K562 (cell line): ENCODE measurements around the gene TANC1. TPM values are rescaled to one million over a fixed set of nuclear protein-coding genes. Genes with fewer than 3 reads are reported as not detected.

Experiments
- ATAC-seq: fragments of 200-7000 bp; cut with Tn5 transposase; 3 replicates; pipeline ENCODE4 v1.9.1; 2020; ENCODE audit warnings: moderate library complexity
- BruUV-seq: library from RNA; stranded (reverse); fragments of 400-500 nt; replicated peaks from 2 replicates; lab custom pipeline; 2021; lab: Mats Ljungman, UMichigan
- CTCF ChIA-PET: fragments of 300-600 bp; formaldehyde crosslinking; extraction: SDS; loops from one replicate; lab custom pipeline; 2021; ENCODE audit warnings: low intra/inter-chr PET ratio; lab: Yijun Ruan, JAX
- POLR2A ChIA-PET: fragments of 300-600, 350-650 bp; sonication (Branson Sonifier 250); formaldehyde crosslinking; extraction: SDS; loops from one replicate; lab custom pipeline; 2021; ENCODE audit warnings: antibody characterized with exemption, inconsistent platforms; lab: Yijun Ruan, JAX
- DNase-seq, 4 experiments: peaks; one replicate each; pipeline versions ENCODE4 v3.0.0 to v3.0.0-alpha.2; 2011 to 2018; ENCODE audit warnings: low spot score in 3 of 4, mixed read lengths in 3 of 4; ENCODE audit errors: extremely low read depth in 1 of 4
- FAIRE-seq: peaks from 2 replicates; lab custom pipeline; 2011; peaks lifted over from hg19 to GRCh38; lab: Jason Lieb, UNC
- H2AFZ ChIP-seq: 2 replicates; pipeline ENCODE4 v1.6.0; 2011; ENCODE audit warnings: low read depth, low read length, control low read depth, inconsistent platforms
- H3K27ac ChIP-seq: fragments of 200-600 bp; 3 replicates; pipeline ENCODE4 v1.8.0; 2011; ENCODE audit warnings: low read depth, mild to moderate bottlenecking, control low read depth, inconsistent platforms, low read length, moderate library complexity, mixed read lengths; ENCODE audit errors: extremely low read depth
- H3K27me3 ChIP-seq, 2 experiments: fragments of 300-600 bp in 1 of 2; 2 replicates in 1 of 2; 3 replicates in 1 of 2; pipeline versions ENCODE4 v1.6.0 to v1.8.0; 2011; ENCODE audit warnings: inconsistent platforms in 2 of 2, low read length in 2 of 2, mild to moderate bottlenecking in 1 of 2, mixed read lengths in 1 of 2, moderate library complexity in 1 of 2; ENCODE audit not compliant: control insufficient read depth in 2 of 2, insufficient read depth in 2 of 2
- H3K36me3 ChIP-seq: fragments of 300-600 bp; 3 replicates; pipeline ENCODE4 v1.8.0; 2011; ENCODE audit warnings: mild to moderate bottlenecking, low read length, inconsistent platforms; ENCODE audit not compliant: control insufficient read depth, insufficient read depth
- H3K4me1 ChIP-seq, 2 experiments: fragments of 200-600 bp in 1 of 2; replicated peaks in 1 of 2; 2 replicates in 1 of 2; 3 replicates in 1 of 2; pipeline versions ENCODE4 v1.5.1 to v1.8.0; 2011; ENCODE audit warnings: inconsistent platforms in 2 of 2, low read length in 2 of 2, mild to moderate bottlenecking in 1 of 2, mixed read lengths in 1 of 2, moderate library complexity in 1 of 2; ENCODE audit not compliant: control insufficient read depth in 2 of 2, insufficient read depth in 2 of 2
- H3K4me2 ChIP-seq: 2 replicates; pipeline ENCODE4 v1.6.1; 2011; ENCODE audit warnings: low read length, control low read depth, inconsistent platforms, mixed read lengths; ENCODE audit not compliant: insufficient read depth
- H3K4me3 ChIP-seq: fragments of 200-600 bp; sonication (generic), shearing (Covaris generic); 2 replicates; pipeline ENCODE4 v1.5.1; 2016; ENCODE audit warnings: control low read depth, inconsistent platforms
- H3K79me2 ChIP-seq: fragments of 200-600 bp; 3 replicates; pipeline ENCODE4 v1.8.0; 2011; ENCODE audit warnings: low read length, inconsistent platforms; ENCODE audit not compliant: control insufficient read depth, insufficient read depth
- H3K9ac ChIP-seq, 2 experiments: 2 replicates each; pipeline versions ENCODE4 v1.6.0 to v1.6.1; 2011; ENCODE audit warnings: low read depth in 2 of 2, low read length in 2 of 2, control low read depth in 1 of 2, inconsistent platforms in 1 of 2, mild to moderate bottlenecking in 1 of 2, mixed read lengths in 1 of 2; ENCODE audit not compliant: insufficient read depth in 1 of 2
- H3K9me1 ChIP-seq: one replicate; pipeline ENCODE4 v1.6.0; 2011; ENCODE audit warnings: inconsistent platforms, mild to moderate bottlenecking, low read length, moderate library complexity; ENCODE audit not compliant: control insufficient read depth, insufficient read depth
- H3K9me3 ChIP-seq: replicated peaks from 2 replicates; pipeline ENCODE4 v1.5.1; 2011; ENCODE audit warnings: low read depth, low read length, inconsistent platforms; ENCODE audit not compliant: control insufficient read depth, insufficient read depth
- H4K20me1 ChIP-seq: replicated peaks from 2 replicates; pipeline ENCODE4 v1.6.1; 2011; ENCODE audit warnings: low read length, inconsistent platforms, mixed read lengths; ENCODE audit not compliant: control insufficient read depth, insufficient read depth
- NCOA6 ChIP-seq: fragments of 450-650 bp; IDR thresholded peaks from 2 replicates; pipeline ENCODE4 v1.6.1; 2017; ENCODE audit warnings: mild to moderate bottlenecking
- TRIM28 ChIP-seq: fragments of 450-650 bp; IDR thresholded peaks from 2 replicates; pipeline ENCODE4 v1.6.1; 2017
- WGBS: fragments of 100-300 bp; shearing (Covaris generic); methylation state at CpG from one replicate; pipeline ENCODE4 v1.1.6; 2016; ENCODE audit warnings: low coverage, mixed read lengths; ENCODE audit not compliant: insufficient coverage; ENCODE audit errors: missing lambda C conversion rate; 5-methylcytosine and 5-hydroxymethylcytosine counted together
- in situ Hi-C: fragments of 300-500 bp; cut with MboI; formaldehyde crosslinking; loops from 4 replicates; pipeline ENCODE4 v1.15.0; 2018; ENCODE audit warnings: inconsistent platforms, mixed read lengths
- intact Hi-C: fragments of 100-400 bp; cut with micrococcal nuclease; formaldehyde crosslinking; loops from 2 replicates; pipeline ENCODE4 v1.14.2; 2022
- polyA plus RNA-seq, 8 experiments: library from polyadenylated mRNA; depleted of rRNA in 4 of 8; stranded (reverse) in 5 of 8; unstranded in 3 of 8; fragments of >200 nt; fragmentation: Nextera tagmentation in 2 of 8; fragmentation: Illumina TruSeq in 1 of 8; extraction: Ambion mirVana in 2 of 8; extraction: Trizol in 1 of 8; gene quantifications; 2 replicates each; pipeline versions ENCODE4 v1.2.1 to v1.2.3, GENCODE V29; 2011 to 2014; ENCODE audit warnings: inconsistent platforms in 1 of 8, missing spikeins in 1 of 8
- total RNA-seq, 7 experiments: library from RNA; depleted of rRNA in 6 of 7; stranded (reverse); fragments of >200 nt in 6 of 7; fragmentation: Illumina TruSeq in 2 of 7; extraction: Trizol in 2 of 7; gene quantifications; 2 replicates each; pipeline versions ENCODE4 v1.2.1 to v1.2.3, GENCODE V29; 2011 to 2021; ENCODE audit warnings: low replicate concordance in 1 of 7
- TF ChIP-seq, protein P1 (sequence below): sonication (generic); IDR thresholded peaks from 2 replicates; pipeline ENCODE4 v1.6.1; 2016
- TF ChIP-seq, protein P2 (sequence below): fragments of 450-650 bp; IDR thresholded peaks from 2 replicates; pipeline ENCODE4 v1.6.1; 2016

The TANC1 gene
- total and polyA plus RNA-seq, 9 of the 15 experiments (the other 6 are each of a cell fraction or from before 2014, with no cell fraction given), result under 0.01 to 0.20 (median 0.07) TPM; not detected in 1

DNA sequence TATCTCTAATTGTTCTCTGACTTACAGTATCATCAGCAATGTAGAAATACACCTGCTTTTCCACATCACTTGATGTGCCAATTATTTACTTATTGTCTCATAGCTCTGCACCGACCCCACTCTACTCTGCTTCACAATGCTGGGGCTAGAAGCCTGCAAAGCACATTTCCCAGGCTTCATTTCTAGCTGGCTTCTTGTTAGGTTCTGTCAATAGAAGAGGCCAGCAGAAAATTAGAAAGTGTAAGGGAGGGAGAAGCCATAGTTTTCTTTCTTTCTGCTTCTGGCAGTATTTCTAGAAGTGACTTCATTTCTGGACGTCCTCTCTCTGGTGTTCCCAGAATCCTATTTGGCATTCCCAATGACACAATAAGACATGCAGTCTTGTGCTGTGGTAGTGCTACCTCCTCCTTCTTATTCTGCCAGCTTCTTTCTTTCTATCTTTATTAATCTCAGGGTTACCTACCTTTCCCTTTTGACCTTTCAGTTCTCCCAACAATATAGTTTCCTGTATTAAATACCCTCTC is 12.5 kb upstream of the TANC1 start:
- Histone ChIP-seq H3K27me3 (peaks cover 2 to 11% of the 10 kb centered on the region in 2 experiments; a peak in 4 of 5 replicates), H3K4me3 (no peak overlapping the region), H3K9me1 (no peaks in the 10 kb centered on the region), H3K27ac (no peak overlapping the region), H3K9ac (no peak overlapping the region), H3K9me3 (no peaks in the 10 kb centered on the region), H3K79me2 (no peaks in the 10 kb centered on the region), H4K20me1 (no peaks in the 10 kb centered on the region), H3K36me3 (no peaks in the 10 kb centered on the region), H3K4me1 (no peaks in the 10 kb centered on the region; a peak in 1 of 5 replicates), H3K4me2 (no peak overlapping the region), H2AFZ (no peak overlapping the region)
- in situ Hi-C loops (no loop called here), intact Hi-C loops (no loop called here)
- no peak for FAIRE-seq
- BruUV-seq, result no TSS peak
- TF ChIP-seq, protein P1, sequence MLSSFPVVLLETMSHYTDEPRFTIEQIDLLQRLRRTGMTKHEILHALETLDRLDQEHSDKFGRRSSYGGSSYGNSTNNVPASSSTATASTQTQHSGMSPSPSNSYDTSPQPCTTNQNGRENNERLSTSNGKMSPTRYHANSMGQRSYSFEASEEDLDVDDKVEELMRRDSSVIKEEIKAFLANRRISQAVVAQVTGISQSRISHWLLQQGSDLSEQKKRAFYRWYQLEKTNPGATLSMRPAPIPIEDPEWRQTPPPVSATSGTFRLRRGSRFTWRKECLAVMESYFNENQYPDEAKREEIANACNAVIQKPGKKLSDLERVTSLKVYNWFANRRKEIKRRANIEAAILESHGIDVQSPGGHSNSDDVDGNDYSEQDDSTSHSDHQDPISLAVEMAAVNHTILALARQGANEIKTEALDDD, result no peak
- TF ChIP-seq TRIM28, result no peak
- CTCF ChIA-PET, result no interaction called here
- no peak for ATAC-seq
- no peak for DNase-seq
- POLR2A ChIA-PET, result interaction anchor here (1.1 to 1.2 kb wide), 2 partner anchors 66 to 327 kb away, joined by 3 read pairs; no protein-coding TSS in a partner anchor
- 0% methylated on average over 2 of the region's 2 CpGs for WGBS

DNA sequence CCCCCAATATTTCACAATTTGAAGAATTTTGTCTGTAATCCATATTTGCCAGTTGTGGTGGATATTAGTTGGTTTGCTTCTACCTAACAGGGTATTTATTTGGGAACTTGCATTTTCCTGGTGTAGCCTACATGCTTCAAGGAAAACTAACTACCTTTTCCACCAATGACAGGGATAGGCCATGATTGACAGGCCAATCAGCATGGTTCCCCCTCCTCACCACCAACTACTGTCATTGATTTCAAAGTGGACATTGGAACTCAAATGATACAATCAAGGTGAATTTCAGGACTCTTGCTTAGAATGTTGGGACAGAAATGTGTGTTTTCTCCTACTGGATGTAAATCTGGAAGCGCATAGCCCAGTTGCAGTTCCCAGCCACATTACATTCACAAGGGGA is 10.1 kb upstream of the TANC1 start:
- no peak for ATAC-seq
- H3K4me2 ChIP-seq, result no peak overlapping the region
- no peaks in the 10 kb centered on the region for H3K79me2 ChIP-seq
- DNase-seq, result no peak
- no peak overlapping the region for H3K27ac ChIP-seq
- no peaks in the 10 kb centered on the region; a peak in 1 of 5 replicates for H3K4me1 ChIP-seq
- intact Hi-C loops (no loop called here), in situ Hi-C loops (no loop called here)
- H3K9ac ChIP-seq, result no peak overlapping the region
- no TSS peak for BruUV-seq
- H2AFZ ChIP-seq, result no peak overlapping the region
- POLR2A ChIA-PET, result interaction anchor here (1.0 kb wide), 1 partner anchor 14 kb away, joined by 3 read pairs; no protein-coding TSS in a partner anchor
- no peak for FAIRE-seq
- no peak overlapping the region for H3K4me3 ChIP-seq
- H3K9me3 ChIP-seq, result no peaks in the 10 kb centered on the region
- no peaks in the 10 kb centered on the region for H3K9me1 ChIP-seq
- 0% methylated on average over 1 of the region's 1 CpG for WGBS
- H3K36me3 ChIP-seq, result no peaks in the 10 kb centered on the region
- peaks cover 0 to under 1% of the 10 kb centered on the region in 2 experiments; a peak in 3 of 5 replicates for H3K27me3 ChIP-seq
- no peaks in the 10 kb centered on the region for H4K20me1 ChIP-seq
- CTCF ChIA-PET, result interaction anchor here (0.6 kb wide), 1 partner anchor 57 kb away, joined by 4 read pairs; no protein-coding TSS in a partner anchor
- no peak for TF ChIP-seq NCOA6
- TF ChIP-seq, protein P2, sequence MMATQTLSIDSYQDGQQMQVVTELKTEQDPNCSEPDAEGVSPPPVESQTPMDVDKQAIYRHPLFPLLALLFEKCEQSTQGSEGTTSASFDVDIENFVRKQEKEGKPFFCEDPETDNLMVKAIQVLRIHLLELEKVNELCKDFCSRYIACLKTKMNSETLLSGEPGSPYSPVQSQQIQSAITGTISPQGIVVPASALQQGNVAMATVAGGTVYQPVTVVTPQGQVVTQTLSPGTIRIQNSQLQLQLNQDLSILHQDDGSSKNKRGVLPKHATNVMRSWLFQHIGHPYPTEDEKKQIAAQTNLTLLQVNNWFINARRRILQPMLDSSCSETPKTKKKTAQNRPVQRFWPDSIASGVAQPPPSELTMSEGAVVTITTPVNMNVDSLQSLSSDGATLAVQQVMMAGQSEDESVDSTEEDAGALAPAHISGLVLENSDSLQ, result peak; percentile 63
